WTC11 (cell line): ENCODE results near the gene CYP27A1. TPM values are rescaled to one million over a fixed set of nuclear protein-coding genes. Genes with fewer than 3 reads are reported as not detected.

ENCODE experiments used
- ATAC-seq: fragments of 200-7000 bp; cut with Tn5 transposase; 2 replicates; pipeline ENCODE4 v1.10.0; 2021; ENCODE audit warnings: mild to moderate bottlenecking, moderate library complexity
- CTCF ChIA-PET: fragments of 300-600 bp; sonication (Branson Sonifier 250); formaldehyde crosslinking; loops from one replicate; lab custom pipeline; 2021; ENCODE audit warnings: antibody characterized with exemption; lab: Charles Lee
- POLR2A ChIA-PET: fragments of 350-600 bp; sonication (Branson Sonifier 250); formaldehyde crosslinking; loops from one replicate; lab custom pipeline; 2021; ENCODE audit warnings: antibody characterized with exemption; lab: Charles Lee
- DNase-seq: peaks from one replicate; pipeline ENCODE4 v3.0.0; 2021; ENCODE audit warnings: low spot score
- H3K27ac Mint-ChIP-seq: 2 replicates; pipeline ENCODE4 v1.8.0; 2021; ENCODE audit warnings: mixed read lengths
- H3K27me3 Mint-ChIP-seq: 2 replicates; pipeline ENCODE4 v1.8.0; 2021; ENCODE audit warnings: low read depth, mild to moderate bottlenecking, moderate library complexity, mixed read lengths
- H3K36me3 Mint-ChIP-seq: 2 replicates; pipeline ENCODE4 v1.8.0; 2021; ENCODE audit warnings: mixed read lengths
- H3K4me1 Mint-ChIP-seq: 2 replicates; pipeline ENCODE4 v1.8.0; 2022; ENCODE audit warnings: mixed read lengths
- H3K4me3 Mint-ChIP-seq: 2 replicates; pipeline ENCODE4 v1.8.0; 2021; ENCODE audit warnings: mild to moderate bottlenecking, moderate library complexity, mixed read lengths
- H3K9me3 Mint-ChIP-seq: 2 replicates; pipeline ENCODE4 v1.8.0; 2021; ENCODE audit warnings: mixed read lengths
- ATF1 ChIP-seq: sonication (generic); formaldehyde crosslinking; IDR thresholded peaks from 2 replicates; pipeline ENCODE4 v1.8.1; 2023; ENCODE audit warnings: mild to moderate bottlenecking, moderate library complexity, missing genetic modification reagents
- ERG ChIP-seq: fragments of 250-450 bp; sonication (Bioruptor Pico); IDR thresholded peaks from 2 replicates; pipeline ENCODE4 v1.8.0; 2021; ENCODE audit warnings: mild to moderate bottlenecking
- ESRRA ChIP-seq: sonication (generic); formaldehyde crosslinking; IDR thresholded peaks from 2 replicates; pipeline ENCODE4 v1.8.1; 2022; ENCODE audit warnings: mild to moderate bottlenecking, missing genetic modification reagents, borderline replicate concordance
- GABPB1 ChIP-seq: sonication (generic); formaldehyde crosslinking; IDR thresholded peaks from 2 replicates; pipeline ENCODE4 v1.8.1; 2023; ENCODE audit warnings: mild to moderate bottlenecking, missing genetic modification reagents
- GTF2I ChIP-seq: fragments of 250-450 bp; sonication (Bioruptor Pico); conservative IDR thresholded peaks from 2 replicates; pipeline ENCODE4 v1.4.0; 2021; ENCODE audit warnings: mild to moderate bottlenecking
- NFE2L1 ChIP-seq: sonication (generic); formaldehyde crosslinking; IDR thresholded peaks from 2 replicates; pipeline ENCODE4 v1.8.1; 2023; ENCODE audit warnings: missing genetic modification reagents
- PRRX2 ChIP-seq: fragments of 250-450 bp; sonication (Bioruptor Pico); IDR thresholded peaks from 2 replicates; pipeline ENCODE4 v1.8.0; 2021; ENCODE audit warnings: mild to moderate bottlenecking
- RELA ChIP-seq: sonication (generic); formaldehyde crosslinking; IDR thresholded peaks from 2 replicates; pipeline ENCODE4 v1.8.1; 2022; ENCODE audit warnings: missing genetic modification reagents, mild to moderate bottlenecking, borderline replicate concordance
- ZNF121 ChIP-seq: sonication (generic); formaldehyde crosslinking; IDR thresholded peaks from 2 replicates; pipeline ENCODE4 v1.8.0; 2023; ENCODE audit warnings: missing genetic modification reagents
- ZNF138 ChIP-seq: sonication (generic); formaldehyde crosslinking; conservative IDR thresholded peaks from 2 replicates; pipeline ENCODE4 v1.8.1; 2022; ENCODE audit warnings: mild to moderate bottlenecking, moderate library complexity, missing genetic modification reagents
- total RNA-seq: library from RNA; stranded (reverse); gene quantifications from 3 replicates; pipeline ENCODE4 v1.2.3, GENCODE V29; 2021
- TF ChIP-seq, protein P1 (sequence below): sonication (generic); formaldehyde crosslinking; IDR thresholded peaks from 2 replicates; pipeline ENCODE4 v1.8.1; 2022; ENCODE audit warnings: mild to moderate bottlenecking, moderate library complexity, missing genetic modification reagents
- TF ChIP-seq, protein P2 (sequence below): sonication (generic); formaldehyde crosslinking; IDR thresholded peaks from 2 replicates; pipeline ENCODE4 v1.8.1; 2023; ENCODE audit warnings: mild to moderate bottlenecking, moderate library complexity, missing genetic modification reagents
- TF ChIP-seq, protein P3 (sequence below): sonication (generic); formaldehyde crosslinking; conservative IDR thresholded peaks from 2 replicates; pipeline ENCODE4 v1.8.1; 2023; ENCODE audit warnings: mild to moderate bottlenecking, low read depth, missing genetic modification reagents, moderate library complexity
- TF ChIP-seq, protein P4 (sequence below): fragments of 250-450 bp; sonication (Bioruptor Pico); IDR thresholded peaks from 2 replicates; pipeline ENCODE4 v1.9.0; 2021; ENCODE audit warnings: moderate library complexity, mild to moderate bottlenecking, inconsistent platforms, borderline replicate concordance

The CYP27A1 gene
- total RNA-seq, 1 experiment from 2014 or later = 5.6 TPM

DNA sequence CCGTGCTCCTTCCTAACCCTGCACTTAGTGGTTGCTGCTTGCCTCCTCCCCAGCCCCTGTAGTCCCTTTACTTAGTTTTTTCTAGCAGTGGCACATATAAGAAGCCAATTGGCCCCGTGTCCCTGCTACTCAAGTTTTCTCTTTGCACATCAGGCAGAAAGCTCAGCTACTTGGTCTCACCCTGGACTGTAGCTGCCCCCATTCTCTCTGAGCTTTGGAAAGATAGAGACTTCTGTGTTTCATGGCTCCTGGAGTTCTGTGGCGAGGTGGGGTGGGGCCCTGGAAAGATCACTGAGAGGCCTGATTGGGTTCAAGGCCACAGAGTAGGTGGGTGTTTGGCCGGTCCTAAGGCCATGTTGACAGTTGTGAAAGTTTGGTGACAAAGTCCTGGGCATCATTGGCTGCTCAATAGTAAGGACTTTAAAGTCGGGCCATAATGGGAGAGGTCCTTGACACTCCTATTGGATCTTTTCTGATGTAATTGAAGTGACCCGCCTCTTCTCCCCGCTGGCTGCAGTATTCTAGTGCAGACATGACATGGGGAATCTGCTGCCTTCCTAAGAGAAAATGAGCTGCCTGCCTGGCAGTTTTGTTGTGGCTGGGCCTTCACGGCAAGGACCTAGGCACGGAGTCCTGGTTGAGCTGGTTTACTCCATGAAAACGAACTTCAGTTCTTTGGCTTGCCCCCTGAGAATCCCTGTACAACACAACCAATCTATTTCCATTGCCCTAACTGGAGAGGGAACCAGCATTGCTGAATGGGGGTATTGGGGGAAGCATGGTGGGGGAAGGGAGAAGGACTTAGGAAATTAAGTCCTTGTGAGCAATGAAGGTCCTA is 26.2 kb upstream of the CYP27A1 start:
- no peaks in the 10 kb centered on the region for H3K27me3 Mint-ChIP-seq
- no peak for ATAC-seq
- H3K27ac Mint-ChIP-seq = no peak overlapping the region
- TF ChIP-seq PRRX2 = no peak
- peak; percentile 98 for TF ChIP-seq GABPB1
- TF ChIP-seq, protein P1, sequence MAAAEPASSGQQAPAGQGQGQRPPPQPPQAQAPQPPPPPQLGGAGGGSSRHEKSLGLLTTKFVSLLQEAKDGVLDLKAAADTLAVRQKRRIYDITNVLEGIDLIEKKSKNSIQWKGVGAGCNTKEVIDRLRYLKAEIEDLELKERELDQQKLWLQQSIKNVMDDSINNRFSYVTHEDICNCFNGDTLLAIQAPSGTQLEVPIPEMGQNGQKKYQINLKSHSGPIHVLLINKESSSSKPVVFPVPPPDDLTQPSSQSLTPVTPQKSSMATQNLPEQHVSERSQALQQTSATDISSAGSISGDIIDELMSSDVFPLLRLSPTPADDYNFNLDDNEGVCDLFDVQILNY = no peak
- TF ChIP-seq ZNF121 (CRISPR knock-in tag) = no peak
- no peak for TF ChIP-seq ATF1
- TF ChIP-seq, protein P2, sequence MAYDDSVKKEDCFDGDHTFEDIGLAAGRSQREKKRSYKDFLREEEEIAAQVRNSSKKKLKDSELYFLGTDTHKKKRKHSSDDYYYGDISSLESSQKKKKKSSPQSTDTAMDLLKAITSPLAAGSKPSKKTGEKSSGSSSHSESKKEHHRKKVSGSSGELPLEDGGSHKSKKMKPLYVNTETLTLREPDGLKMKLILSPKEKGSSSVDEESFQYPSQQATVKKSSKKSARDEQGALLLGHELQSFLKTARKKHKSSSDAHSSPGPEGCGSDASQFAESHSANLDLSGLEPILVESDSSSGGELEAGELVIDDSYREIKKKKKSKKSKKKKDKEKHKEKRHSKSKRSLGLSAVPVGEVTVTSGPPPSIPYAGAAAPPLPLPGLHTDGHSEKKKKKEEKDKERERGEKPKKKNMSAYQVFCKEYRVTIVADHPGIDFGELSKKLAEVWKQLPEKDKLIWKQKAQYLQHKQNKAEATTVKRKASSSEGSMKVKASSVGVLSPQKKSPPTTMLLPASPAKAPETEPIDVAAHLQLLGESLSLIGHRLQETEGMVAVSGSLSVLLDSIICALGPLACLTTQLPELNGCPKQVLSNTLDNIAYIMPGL (CRISPR knock-in tag) = no peak
- no peak for DNase-seq
- H3K9me3 Mint-ChIP-seq = no peaks in the 10 kb centered on the region
- no peak overlapping the region for H3K4me3 Mint-ChIP-seq
- peaks cover 33% of the 10 kb centered on the region for H3K36me3 Mint-ChIP-seq
- POLR2A ChIA-PET = no interaction called here
- H3K4me1 Mint-ChIP-seq = no peaks in the 10 kb centered on the region
- CTCF ChIA-PET = interaction anchor here (1.0 kb wide), 1 partner anchor 92 kb away, joined by 3 read pairs; no protein-coding TSS in a partner anchor

DNA sequence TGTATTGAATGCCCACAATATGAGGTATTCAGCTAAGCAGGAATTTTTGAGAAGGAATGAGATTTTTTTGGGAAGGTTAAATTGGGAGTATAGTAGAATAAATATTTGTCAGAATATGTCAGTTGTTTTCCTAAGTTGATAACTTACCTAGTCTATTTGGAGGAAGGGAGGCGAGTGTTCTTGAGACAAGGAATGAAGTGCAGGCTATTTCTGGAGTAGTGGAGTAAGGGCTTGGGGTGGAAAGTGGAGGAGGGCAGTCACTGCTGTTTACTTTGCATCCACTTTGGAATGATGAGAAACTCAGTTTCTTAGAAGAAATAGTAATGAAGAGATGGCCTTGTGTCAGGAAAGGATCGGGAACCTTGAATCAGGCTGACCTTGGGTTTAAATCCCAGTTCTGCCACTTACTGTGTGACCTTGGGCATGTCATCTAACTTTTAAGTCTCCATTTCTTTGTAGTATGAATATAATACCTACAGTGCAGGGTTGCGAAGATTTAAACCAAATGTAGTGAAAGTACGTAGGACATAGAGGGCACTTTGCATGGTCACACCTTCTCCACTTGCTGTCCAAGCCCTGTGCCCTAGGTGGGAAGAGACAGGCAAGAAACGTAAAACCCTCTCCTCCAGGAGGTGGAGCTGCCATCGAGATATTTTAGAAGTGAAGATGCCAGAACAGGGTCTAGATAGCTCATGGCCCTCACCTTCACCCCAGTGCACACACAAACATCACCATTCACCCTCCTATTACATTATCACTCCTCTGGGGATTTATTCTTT is 25.2 kb upstream of the CYP27A1 start:
- CTCF ChIA-PET = interaction anchor here (0.6 to 1.6 kb wide), 7 partner anchors 21 to 91 kb away, joined by 3 to 27 read pairs (median 3); partner anchors contain the start of genes CYP27A1 and TTLL4
- H3K27ac Mint-ChIP-seq = no peak overlapping the region
- H3K36me3 Mint-ChIP-seq = peaks cover 26% of the 10 kb centered on the region
- TF ChIP-seq, protein P3, sequence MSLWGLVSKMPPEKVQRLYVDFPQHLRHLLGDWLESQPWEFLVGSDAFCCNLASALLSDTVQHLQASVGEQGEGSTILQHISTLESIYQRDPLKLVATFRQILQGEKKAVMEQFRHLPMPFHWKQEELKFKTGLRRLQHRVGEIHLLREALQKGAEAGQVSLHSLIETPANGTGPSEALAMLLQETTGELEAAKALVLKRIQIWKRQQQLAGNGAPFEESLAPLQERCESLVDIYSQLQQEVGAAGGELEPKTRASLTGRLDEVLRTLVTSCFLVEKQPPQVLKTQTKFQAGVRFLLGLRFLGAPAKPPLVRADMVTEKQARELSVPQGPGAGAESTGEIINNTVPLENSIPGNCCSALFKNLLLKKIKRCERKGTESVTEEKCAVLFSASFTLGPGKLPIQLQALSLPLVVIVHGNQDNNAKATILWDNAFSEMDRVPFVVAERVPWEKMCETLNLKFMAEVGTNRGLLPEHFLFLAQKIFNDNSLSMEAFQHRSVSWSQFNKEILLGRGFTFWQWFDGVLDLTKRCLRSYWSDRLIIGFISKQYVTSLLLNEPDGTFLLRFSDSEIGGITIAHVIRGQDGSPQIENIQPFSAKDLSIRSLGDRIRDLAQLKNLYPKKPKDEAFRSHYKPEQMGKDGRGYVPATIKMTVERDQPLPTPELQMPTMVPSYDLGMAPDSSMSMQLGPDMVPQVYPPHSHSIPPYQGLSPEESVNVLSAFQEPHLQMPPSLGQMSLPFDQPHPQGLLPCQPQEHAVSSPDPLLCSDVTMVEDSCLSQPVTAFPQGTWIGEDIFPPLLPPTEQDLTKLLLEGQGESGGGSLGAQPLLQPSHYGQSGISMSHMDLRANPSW (CRISPR knock-in tag) = no peak
- TF ChIP-seq NFE2L1 (CRISPR knock-in tag) = no peak
- no peak for TF ChIP-seq GTF2I (CRISPR knock-in tag)
- TF ChIP-seq RELA (CRISPR knock-in tag) = no peak
- TF ChIP-seq, protein P4, sequence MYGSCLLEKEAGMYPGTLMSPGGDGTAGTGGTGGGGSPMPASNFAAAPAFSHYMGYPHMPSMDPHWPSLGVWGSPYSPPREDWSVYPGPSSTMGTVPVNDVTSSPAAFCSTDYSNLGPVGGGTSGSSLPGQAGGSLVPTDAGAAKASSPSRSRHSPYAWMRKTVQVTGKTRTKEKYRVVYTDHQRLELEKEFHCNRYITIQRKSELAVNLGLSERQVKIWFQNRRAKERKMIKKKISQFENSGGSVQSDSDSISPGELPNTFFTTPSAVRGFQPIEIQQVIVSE = no peak
- TF ChIP-seq ESRRA (CRISPR knock-in tag) = no peak
- no peak for TF ChIP-seq ERG
- TF ChIP-seq ZNF138 (CRISPR knock-in tag) = no peak
- H3K9me3 Mint-ChIP-seq = no peaks in the 10 kb centered on the region
- no peak overlapping the region for H3K4me3 Mint-ChIP-seq
- no peaks in the 10 kb centered on the region for H3K4me1 Mint-ChIP-seq
- POLR2A ChIA-PET = no interaction called here
- no peak for ATAC-seq
- no peak for DNase-seq
- H3K27me3 Mint-ChIP-seq = no peaks in the 10 kb centered on the region
